Measurements from ENCODE around the gene CPS1.

Gene CPS1

DNA sequence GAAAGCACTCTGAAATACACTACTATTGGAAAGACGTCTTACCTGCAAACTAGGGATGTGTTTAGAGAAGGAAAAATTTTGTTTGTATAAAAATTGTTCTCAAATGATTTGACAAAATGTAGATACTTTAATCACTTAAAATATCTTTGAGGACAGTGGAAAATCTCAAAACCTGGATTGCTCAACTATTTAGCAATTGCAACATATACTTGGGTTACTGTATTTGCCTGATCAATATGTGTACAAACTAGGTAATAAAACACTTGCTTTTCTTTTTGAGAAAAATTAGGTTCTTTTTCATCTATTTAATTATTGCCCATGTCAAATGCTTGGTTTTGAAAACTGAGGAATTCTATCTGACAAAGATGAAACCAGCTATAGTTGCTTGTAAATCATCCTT, 60.9 kb downstream of the CPS1 start:
- no peak for DNase-seq

DNA sequence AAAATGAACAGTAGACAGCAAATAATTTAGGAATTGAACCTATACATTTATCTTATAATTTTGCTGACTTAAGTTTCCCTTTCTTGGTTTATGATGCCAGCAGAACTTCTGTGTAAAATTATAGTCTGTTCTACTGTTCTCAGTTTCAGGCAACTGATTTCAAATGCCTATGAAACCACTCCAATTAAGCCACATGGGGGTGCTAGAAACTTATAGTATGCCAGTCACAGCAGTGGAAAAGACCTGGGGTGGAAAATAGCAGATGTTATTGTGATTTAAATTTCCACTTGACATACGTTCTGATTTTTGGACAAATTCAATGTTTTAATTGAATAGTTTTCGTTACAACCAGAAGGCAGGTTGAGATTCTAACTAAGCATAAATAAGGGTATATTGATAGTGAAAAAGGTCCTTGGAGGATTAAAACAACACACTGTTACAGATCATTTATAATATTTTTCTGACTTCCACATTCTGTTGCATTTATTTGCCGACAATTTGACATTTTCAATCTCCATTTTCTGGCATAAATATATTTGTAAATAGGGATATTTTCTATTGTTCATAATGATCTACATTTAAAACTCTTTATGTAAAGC, 61.4 kb downstream of the CPS1 start:
- peak; percentile 10 for DNase-seq

DNA sequence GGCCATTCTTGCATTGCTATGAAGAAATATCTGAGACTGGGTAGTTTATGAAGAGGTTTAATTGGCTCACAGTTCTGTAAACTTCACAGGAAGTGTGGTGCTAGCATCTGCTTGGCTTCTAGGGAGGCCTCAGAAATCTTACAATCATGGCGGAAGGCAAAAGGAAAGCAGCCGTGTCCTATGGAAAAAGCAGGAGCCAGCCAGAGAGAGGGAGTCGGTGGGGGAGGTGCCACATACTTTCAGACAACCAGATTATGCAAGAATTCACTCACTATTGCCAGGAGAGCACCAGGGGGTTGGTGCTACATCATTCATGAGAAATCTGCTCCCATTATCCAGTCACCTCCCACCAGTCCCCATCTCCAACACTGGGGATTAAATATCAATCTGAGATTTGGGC, 64.1 kb downstream of the CPS1 start:
- peak; percentile 21 for DNase-seq

DNA sequence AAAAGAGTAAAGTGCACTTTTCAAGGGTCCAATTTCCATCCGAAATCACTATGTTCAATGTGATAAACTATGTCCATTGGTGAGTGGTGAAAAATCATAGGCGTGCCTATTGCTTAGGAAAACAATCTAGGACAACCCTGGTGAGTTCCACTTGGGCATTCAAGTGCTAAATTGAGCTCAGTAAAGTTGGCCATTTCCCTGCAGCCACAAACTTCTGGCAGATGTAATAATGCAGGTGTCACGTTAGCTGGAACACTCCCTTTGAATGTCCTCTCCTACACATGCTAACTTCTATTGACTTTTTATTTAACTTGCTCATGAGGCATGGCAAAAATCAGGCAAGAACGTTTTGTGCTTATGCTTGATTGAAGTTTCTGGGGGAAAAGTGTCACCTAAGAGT, 67.1 kb downstream of the CPS1 start:
- DNase-seq: no peak

DNA sequence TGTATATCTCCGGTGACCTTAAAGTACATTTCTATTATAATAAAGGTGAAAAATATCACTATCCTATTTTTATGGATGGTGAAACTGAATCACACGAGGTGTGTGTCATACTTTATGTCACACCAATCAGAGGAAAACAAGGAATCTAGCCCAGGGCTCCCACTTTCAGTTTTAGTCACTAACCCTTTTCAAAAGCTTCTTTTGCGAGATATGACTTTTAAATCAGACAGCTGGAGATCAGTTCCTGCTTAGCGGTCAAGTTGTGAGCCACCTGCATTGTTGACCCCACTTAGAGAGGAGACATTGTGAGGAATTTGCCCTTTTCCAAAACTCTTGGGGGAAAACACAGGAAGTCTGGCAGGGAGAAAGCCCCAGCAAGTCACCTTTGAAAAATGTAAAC, 70.5 kb downstream of the CPS1 start:
- peak; percentile 2 for DNase-seq

DNA sequence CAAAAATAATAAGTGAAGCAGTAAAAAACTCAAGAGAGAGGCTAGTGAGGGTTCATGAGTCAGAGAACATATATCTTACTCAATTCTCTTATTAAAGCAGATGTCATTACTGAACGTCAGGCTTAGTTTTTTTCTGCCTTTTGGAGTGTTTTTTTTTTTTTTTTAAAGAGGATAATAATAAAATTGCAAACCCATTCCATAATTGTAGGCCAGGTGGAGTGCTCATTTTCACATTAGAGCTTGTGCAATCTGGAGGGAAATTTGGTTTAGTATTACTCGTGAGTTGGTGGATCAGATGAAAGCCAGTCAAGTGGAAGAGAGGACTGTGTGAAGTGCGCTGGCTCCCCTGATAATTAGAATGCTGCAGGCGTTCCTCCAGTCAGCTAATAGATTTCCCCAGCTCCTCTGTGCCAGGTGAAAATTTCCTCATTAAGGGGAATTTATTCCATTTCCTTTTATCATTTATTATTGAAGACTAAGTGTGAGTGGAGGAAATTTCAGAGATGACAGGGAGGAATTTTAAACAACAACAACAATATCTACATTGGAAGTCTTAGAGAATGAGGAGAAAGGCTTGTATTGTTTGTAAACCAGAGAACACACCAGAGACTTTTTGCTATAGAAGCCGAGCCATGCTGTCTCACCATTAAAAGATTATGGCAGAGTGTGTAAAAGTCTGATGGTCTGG, 74.6 kb downstream of the CPS1 start:
- DNase-seq: no peak

DNA sequence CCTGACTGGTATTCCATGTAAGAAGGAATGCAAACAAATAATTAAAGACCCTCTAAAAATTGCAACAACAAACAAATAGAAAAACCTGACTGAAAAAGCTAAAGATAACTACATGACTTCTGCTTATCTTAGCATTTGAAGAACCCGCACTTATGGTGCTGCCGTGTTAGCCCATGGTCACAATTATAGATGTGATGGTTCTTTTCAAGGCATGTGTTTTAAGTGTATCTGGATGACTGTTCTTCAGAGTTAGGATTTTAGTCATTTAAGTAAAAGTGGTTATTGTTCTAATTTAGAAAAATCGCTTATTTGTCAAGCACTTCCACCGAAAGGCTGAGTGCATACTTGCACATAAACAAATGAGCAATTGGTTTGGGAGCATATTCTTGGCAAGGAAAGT, 77.3 kb downstream of the CPS1 start:
- DNase-seq: no peak

DNA sequence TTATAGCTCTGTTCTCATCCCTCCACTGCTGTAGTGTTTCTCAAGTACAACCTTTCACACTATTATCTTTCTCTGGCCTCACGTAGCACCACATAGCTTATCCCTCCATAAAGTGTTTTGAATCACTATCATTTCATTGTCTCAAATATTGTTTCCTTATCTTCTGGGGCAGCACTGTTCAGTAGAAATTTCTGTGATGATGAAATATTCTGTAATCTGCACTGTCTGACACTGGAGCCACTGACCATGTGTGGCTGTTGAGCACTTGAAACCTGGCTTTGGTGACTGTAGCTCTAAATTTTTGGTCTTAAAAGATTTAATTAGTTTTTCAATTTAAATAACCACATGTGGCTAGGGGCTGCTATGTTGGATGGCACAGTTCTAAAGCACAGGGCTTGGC, 78.9 kb downstream of the CPS1 start:
- no peak for DNase-seq

DNA sequence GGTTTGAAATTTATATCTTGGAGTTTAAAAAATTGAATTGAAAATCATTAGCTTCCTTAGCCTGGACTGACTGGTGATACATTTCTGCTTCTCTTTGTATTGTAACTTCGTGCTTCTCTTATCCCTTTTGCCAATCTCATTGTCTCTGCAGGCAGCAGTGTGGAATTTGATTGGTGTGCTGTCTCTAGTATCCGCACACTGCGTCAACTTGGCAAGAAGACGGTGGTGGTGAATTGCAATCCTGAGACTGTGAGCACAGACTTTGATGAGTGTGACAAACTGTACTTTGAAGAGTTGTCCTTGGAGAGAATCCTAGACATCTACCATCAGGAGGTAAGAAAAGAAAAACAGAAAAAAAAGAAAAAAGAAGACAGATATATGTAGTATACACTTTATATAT, 85.9 kb downstream of the CPS1 start:
- DNase-seq: no peak

DNA sequence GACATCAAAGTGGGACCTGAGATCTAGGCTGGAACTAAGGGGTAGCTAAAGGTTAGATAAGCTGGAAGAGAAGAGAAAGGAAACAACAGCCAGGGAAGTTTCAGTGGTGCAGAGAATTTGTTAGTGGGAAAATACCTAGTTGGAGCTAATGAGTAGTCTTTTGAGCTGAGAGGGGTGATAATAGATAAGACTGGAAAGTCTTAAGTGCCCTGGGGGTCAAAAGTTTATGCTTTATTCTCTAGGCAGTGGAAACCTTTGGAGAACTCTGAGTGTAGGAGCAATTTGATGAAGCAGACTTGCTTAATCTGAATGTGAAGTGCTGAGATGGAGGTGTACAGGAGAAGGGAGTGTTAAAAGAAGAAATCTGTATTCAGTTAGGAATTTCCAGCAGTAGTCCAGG, 90.8 kb downstream of the CPS1 start:
- DNase-seq: no peak

DNA sequence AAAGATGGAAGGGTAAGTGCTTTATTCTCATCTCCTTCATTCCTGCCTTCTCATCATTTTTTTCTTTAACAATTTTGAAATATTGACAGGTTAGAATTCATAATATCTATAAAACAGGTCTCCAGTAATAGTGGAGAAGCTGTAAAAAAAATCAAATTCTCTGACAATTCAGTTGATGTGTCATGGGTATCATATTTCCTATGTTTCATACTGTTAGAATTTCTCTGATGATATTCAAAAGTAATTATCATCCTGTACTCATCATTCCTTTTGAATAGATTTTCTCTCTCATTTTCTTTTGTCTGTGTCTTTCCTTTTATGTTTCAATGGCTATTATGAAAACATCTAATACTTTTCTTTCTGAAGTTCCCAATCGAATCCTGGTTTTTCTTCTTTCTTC, 97.7 kb downstream of the CPS1 start:
- DNase-seq: no peak

DNA sequence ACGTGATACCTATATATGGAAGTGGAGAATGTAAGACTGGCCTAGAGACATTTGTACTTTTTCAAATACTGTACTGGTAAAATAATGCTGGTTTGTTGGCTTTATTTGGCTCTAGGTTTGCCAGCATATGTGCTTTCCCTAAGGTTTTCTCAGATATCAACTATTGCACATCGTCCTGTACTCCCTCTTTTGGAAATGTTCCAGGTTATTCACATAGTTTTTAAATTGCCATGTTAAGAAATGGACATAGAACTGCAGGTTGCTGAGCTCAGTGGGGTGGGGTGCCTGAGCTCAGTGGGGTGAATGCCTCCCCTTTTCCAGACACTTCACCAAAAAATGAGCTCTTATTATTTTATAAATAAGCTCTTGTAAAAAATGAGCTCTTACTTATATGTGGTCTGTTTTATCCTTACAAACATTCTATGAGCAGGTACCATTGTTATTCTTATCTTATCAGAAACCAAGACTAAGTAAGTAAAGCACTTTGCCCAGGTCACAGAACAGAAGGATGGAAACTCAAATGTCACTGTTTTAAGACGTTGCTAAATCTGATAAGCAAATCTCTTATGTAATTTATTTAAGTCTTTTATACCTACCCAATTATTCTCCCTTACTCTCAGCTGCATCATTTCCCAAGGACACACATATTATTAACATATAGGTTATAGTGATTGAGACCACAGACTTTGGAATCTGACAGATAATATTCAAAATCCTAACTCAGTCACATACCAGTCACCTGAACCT, 99.0 kb downstream of the CPS1 start:
- DNase-seq: no peak

DNA sequence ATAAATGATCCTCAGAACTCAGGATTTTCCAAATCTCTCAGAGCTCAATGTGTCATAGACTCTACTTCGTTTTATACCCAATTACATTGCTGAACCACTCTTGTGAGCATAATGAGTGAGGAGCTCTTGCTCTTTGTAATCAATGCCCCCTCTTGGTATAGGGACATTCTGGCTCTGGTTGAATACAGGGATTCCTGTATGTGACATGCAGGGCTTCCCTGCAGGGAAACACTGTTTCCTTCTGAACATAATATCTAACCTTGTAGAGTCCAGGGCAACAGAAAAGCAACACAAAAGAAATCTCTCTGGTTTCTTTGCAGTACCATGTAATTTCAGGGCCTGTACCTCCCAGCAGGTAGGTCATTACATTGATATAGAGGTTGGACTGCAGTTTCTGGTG, 101.5 kb downstream of the CPS1 start:
- no peak for DNase-seq

DNA sequence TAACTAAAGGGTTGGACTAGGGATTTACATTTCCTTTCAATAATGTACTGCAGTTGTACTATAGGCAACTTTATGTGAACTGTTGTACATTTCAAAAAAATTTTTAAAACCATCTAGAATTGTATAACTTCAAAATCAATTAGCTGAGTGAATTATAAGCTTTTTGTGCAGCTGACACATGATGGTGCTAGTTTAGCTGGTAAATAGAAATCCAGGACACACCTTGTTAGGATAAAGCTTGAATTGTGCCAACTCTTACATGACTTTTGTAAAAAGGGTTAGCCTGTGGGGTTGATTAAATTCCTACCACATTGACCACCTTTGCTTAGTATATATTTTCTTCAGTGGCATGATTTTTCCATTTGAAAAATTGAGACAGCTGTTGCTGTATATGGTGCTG, 104.4 kb downstream of the CPS1 start:
- no peak for DNase-seq

DNA sequence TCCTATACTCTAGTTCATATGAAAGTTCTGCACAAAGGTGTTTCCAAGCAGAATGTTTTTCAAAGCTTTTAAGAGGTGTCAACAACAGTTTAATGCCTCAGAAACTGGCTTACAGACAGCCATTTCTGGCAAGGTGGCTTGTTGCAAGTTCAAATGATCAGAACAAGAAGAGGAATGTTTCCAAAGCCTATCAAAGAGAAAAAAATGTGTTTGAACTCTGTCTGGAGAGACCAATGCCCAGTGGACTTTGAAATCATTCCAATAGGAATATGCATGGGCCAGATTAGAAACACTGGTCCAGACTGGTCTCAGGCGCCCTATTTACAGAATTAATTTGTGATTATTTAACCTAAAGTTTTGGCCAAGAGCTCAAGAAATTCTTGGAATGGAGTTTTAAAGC, 106.2 kb downstream of the CPS1 start:
- DNase-seq: no peak

DNA sequence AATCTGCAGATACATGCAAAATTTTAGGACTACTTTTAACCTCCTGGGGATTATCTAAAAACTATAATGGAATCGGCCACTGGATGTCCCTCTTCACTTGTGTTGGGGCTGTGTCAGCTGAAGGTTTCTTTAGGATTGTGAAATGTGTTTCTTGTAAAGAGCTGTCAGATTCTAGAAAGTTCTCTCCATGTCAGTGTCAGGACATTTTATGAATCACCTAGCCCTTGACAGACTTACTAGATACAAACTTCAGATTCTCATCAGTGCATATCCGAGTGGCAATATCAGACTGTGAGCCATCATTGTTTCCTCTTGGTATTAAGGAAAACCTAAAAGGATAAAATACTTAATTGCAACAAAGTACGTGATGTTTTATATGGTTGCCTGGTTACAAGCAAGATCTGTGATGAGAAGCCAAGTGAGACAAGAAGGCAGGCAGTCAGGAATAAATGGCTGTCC, 107.3 kb downstream of the CPS1 start:
- no peak for DNase-seq

DNA sequence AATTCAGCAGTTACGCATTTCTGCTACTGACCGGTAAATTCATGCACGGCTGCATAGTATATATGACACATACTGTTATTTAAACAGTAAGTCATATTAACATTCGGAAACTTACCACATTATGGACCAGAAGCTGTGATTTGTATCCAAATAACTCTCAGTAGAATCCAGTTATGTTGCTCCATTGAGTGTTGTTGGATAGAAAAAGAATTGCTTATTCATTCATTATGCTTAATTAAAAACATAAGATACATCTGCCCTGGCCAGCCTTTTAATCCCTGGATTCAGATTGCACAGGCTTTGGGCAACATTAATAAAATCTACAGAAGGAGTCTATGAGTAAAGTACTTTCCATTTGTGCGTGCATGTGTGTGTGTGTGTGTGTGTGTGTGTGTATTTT, 111.3 kb downstream of the CPS1 start:
- DNase-seq: no peak

DNA sequence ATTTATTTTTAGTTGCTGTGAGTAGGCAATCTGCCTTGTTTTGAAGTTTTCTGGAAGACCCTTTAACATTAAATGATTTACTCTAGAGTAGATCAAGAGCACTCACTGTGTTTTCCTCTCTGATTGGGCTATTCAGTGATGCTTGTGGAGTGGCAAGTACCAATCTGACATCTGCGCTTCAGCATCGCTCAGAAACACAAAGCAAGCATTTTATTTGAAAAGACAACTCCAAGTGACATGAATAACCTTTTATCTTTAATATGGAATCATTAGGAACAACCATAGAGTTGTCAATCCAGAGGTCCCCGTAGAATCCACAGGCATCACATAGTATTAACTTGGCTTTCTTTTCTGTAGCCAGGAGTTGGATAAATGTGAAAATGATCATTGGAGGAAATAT, 114.7 kb downstream of the CPS1 start:
- no peak for DNase-seq

DNA sequence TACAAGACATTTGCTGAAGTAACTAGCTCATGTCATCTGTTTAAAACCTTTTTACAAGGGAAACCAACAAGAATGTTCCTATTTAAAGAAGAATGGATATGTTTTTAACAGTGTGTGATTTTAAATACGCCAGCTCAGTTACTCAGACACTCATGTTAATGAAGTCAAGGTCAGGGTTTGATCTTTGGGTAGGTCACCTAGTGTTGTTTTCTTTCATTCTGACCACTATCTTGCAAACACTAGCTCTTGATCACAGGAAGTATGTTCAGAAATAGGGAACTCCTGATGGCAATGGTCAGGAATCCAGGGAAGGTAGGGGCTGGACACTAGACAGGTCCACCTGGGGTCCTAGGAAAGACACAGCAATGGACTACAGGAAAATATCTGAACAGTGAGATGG, 116.7 kb downstream of the CPS1 start:
- DNase-seq: no peak

DNA sequence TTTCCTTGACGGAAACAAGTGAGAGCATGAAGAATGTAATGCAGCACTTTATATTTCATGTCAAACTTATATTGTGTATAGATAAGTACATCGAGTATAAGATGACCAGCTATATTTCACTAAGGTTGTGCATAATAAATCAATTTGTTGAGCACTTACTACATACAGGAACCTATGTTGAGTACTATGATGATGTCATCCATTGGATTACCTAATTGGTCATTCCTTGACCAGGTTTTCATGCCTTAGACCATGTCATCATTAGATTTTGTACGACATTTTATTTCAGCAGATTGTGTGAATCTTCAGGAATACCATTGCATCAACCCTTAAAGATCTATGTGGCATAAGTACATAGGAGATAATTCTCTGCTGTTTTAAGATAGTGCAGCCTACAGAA, 119.7 kb downstream of the CPS1 start:
- no peak for DNase-seq

DNA sequence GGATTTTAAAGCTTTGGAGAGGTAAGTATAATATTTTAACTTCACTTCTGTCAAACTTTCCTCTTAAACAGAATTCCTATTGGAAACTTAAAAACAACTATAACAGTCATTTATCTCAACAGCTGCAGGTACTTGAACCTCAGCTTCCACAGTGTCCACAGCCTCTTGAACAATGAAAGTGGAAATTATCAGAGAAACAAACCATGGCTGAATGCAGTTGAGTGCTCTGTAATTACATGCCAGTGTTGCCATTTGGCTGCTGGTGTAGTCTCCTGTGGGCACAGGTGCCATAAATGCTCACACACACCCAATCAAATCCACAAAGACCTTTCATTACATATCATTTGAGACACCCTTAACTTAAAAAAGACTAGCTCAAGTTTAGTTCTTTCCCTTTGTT, 125.1 kb downstream of the CPS1 start:
- DNase-seq: no peak

DNA sequence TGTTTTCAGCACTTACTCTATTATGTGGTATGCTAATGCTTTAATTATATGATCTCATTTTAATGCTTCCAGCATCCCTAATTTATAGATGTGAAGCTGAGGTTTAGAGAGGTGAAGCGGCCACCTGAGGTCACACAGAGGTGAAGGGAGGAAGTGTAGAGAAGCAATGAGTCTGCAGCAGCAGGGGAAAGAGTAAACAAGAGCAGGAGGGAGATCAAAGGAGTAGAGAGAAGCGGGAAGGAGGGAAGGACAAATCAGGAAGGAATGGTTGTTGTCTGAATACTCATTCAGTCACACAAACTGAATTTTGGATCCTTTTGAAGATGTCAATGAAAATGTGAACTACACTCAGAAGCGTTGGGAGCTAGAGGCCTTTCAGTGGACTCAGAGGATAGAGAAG, 130.0 kb downstream of the CPS1 start:
- DNase-seq: no peak

DNA sequence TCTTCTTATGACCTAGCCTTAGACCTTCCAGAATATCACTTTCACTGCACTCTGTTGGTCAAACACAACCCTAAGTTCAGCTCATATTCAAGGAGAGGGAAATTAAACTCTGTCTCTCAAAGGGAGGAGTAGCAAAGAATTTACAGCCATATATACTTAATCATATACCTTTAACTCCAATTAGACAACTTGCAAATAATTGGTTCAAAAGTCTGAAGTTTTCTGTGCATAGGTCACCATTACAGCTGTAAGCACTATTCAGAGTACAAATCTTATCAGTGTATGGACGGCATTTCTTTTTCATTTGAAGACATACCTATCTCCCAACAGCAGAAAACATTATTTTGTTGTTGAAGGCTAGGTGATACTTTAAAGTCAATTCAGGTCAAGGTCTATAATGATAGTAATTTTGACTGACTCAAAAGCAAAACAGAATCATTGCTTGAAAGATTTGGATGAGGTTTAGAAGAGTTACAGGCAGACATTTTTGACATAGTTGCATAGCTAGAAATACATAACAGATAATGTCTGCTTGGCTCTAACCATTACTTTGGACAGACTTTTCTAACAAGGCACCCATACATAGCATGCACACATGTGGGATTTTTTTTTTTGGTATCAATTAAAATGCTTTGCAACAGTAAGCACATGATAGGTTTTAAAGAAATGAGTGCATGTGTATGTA, 131.5 kb downstream of the CPS1 start:
- DNase-seq: no peak

DNA sequence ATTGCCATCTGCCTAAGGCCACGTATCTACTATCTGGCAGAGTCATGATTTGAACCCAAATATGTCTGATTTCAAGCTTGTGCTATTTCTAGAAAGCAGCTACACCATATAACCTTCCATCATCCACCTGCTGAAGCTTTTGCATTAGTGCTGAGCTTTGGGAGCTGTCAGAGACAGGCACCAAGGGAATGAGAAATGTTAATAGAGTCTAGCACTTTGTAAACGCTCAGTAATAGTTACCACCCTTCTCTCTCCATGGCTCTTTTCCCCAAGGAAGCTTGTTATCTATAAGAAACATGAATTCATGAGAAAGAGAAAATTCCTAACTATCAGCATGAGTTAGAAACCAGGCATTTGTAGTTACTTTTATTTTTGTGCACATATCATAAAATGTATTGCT, 151.5 kb downstream of the CPS1 start:
- DNase-seq: no peak
